CD4-positive, alpha-beta T cell (primary cell): Measurements from ENCODE around the gene SLIT2. TPM values are rescaled to one million over a fixed set of nuclear protein-coding genes. Genes with fewer than 3 reads are reported as not detected.

Experiments used
- ATAC-seq: fragments of 200-7000 bp; cut with Tn5 transposase; one replicate; pipeline ENCODE4 v1.10.0; 2022; ENCODE audit warnings: mild to moderate bottlenecking; ENCODE audit not compliant: poor library complexity
- CTCF ChIA-PET: fragments of 350-600 bp; sonication (Branson Sonifier 250); formaldehyde crosslinking; loops from one replicate; lab custom pipeline; 2021; ENCODE audit warnings: antibody characterized with exemption, inconsistent platforms; lab: Charles Lee
- POLR2A ChIA-PET: fragments of 350-600 bp; sonication (Branson Sonifier 250); formaldehyde crosslinking; loops from one replicate; lab custom pipeline; 2021; ENCODE audit warnings: antibody characterized with exemption, inconsistent platforms; lab: Charles Lee
- DNase-seq, 14 experiments: peaks; one replicate each; pipeline ENCODE4 v3.0.0-alpha.2; 2013 to 2020; ENCODE audit warnings: mixed read lengths in 2 of 14
- H3K27ac ChIP-seq, 2 donors: one replicate each; pipeline versions ENCODE4 v1.5.1 to v1.7.0; 2013; ENCODE audit warnings: low read length in 2 of 2, low read depth in 1 of 2, mild to moderate bottlenecking in 1 of 2
- H3K27me3 ChIP-seq, 2 experiments: 1 replicate in 1 of 2; 2 replicates in 1 of 2; pipeline versions ENCODE4 v1.6.1 to v1.7.0; 2013; ENCODE audit warnings: low read length in 2 of 2, control low read depth in 1 of 2, mild to moderate bottlenecking in 1 of 2, moderate library complexity in 1 of 2; ENCODE audit not compliant: insufficient read depth in 2 of 2, control insufficient read depth in 1 of 2
- H3K36me3 ChIP-seq: one replicate; pipeline ENCODE4 v1.6.1; 2013; ENCODE audit warnings: low read length, control low read depth; ENCODE audit not compliant: insufficient read depth
- H3K4me1 ChIP-seq: one replicate; pipeline ENCODE4 v1.6.1; 2013; ENCODE audit warnings: low read length, control low read depth; ENCODE audit not compliant: insufficient read depth
- H3K4me3 ChIP-seq: one replicate; pipeline ENCODE4 v1.5.1; 2013; ENCODE audit warnings: mild to moderate bottlenecking, low read length, moderate library complexity
- H3K9me3 ChIP-seq, 2 experiments: 1 replicate in 1 of 2; 2 replicates in 1 of 2; pipeline versions ENCODE4 v1.6.1 to v1.7.0; 2013; ENCODE audit warnings: low read length in 2 of 2, mild to moderate bottlenecking in 2 of 2, control low read depth in 1 of 2, moderate library complexity in 1 of 2; ENCODE audit not compliant: control insufficient read depth in 1 of 2, insufficient read depth in 1 of 2
- H3K27ac Mint-ChIP-seq: one replicate; pipeline ENCODE4 v1.8.0; 2020; ENCODE audit warnings: mixed read lengths
- H3K27me3 Mint-ChIP-seq: one replicate; pipeline ENCODE4 v1.8.0; 2021; ENCODE audit warnings: mixed read lengths
- H3K36me3 Mint-ChIP-seq: one replicate; pipeline ENCODE4 v1.8.0; 2021; ENCODE audit warnings: low read depth, mixed read lengths
- H3K4me1 Mint-ChIP-seq: one replicate; pipeline ENCODE4 v1.8.0; 2021; ENCODE audit warnings: low read depth, mixed read lengths
- H3K4me3 Mint-ChIP-seq: one replicate; pipeline ENCODE4 v1.8.0; 2020; ENCODE audit warnings: mild to moderate bottlenecking, mixed read lengths
- H3K9me3 Mint-ChIP-seq: one replicate; pipeline ENCODE4 v1.8.0; 2020; ENCODE audit warnings: mixed read lengths
- intact Hi-C, 2 experiments: fragments of 100-400 bp; cut with DNase I in 1 of 2; cut with micrococcal nuclease in 1 of 2; formaldehyde crosslinking; loops; one replicate each; pipeline versions ENCODE4 v1.15.1 to v1.9.0; 2023 to 2025; cut with DNase I, micrococcal nuclease
- total RNA-seq, 174 experiments: library from RNA in 2 of 174; stranded (reverse) in 2 of 174; gene quantifications; one replicate each; pipeline ENCODE4 v1.2.3 and lab custom pipeline; 2021 to 2026
- TF ChIP-seq, protein P1 (sequence below): fragments of 200-600 bp; IDR thresholded peaks from one replicate; pipeline ENCODE4 v1.8.0; 2022; ENCODE audit warnings: antibody characterized with exemption, mild to moderate bottlenecking

SLIT2 gene
- total RNA-seq, 2 experiments from 2014 or later = not detected

DNA sequence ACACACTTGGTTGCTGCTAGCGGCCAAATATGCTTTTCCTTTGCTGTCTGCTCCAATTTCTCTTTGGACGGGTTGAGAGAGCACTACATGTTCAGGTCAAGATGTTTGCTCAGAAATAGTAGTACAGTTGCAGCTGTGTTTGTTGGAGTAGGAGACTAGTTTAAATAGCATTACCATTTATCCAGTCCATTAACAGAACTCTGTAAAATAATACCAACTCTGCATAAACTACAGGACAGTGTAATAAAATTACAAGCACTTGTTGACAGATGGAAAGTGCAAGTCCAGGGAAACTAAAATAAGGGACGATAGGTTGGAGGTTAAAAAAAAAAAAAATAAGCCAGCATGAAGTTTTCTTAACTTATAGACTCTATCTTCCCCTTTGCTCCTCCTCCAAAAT is 20.2 kb downstream of the SLIT2 start:
- H3K27me3 ChIP-seq = no peaks in the 10 kb centered on the region
- H3K4me3 ChIP-seq = no peak overlapping the region
- no peaks in the 10 kb centered on the region for H3K9me3 Mint-ChIP-seq
- no peaks in the 10 kb centered on the region for H3K27me3 Mint-ChIP-seq
- no peaks in the 10 kb centered on the region for H3K36me3 ChIP-seq
- H3K4me1 ChIP-seq = no peaks in the 10 kb centered on the region
- intact Hi-C loops = no loop called here
- POLR2A ChIA-PET = no interaction called here
- no peak for ATAC-seq
- H3K27ac Mint-ChIP-seq = no peak overlapping the region
- H3K36me3 Mint-ChIP-seq = no peaks in the 10 kb centered on the region
- no peaks in the 10 kb centered on the region for H3K4me1 Mint-ChIP-seq
- DNase-seq = no peak
- CTCF ChIA-PET = no interaction called here
- H3K4me3 Mint-ChIP-seq = no peak overlapping the region
- no peak overlapping the region for H3K27ac ChIP-seq
- no peaks in the 10 kb centered on the region for H3K9me3 ChIP-seq
- TF ChIP-seq, protein P1, sequence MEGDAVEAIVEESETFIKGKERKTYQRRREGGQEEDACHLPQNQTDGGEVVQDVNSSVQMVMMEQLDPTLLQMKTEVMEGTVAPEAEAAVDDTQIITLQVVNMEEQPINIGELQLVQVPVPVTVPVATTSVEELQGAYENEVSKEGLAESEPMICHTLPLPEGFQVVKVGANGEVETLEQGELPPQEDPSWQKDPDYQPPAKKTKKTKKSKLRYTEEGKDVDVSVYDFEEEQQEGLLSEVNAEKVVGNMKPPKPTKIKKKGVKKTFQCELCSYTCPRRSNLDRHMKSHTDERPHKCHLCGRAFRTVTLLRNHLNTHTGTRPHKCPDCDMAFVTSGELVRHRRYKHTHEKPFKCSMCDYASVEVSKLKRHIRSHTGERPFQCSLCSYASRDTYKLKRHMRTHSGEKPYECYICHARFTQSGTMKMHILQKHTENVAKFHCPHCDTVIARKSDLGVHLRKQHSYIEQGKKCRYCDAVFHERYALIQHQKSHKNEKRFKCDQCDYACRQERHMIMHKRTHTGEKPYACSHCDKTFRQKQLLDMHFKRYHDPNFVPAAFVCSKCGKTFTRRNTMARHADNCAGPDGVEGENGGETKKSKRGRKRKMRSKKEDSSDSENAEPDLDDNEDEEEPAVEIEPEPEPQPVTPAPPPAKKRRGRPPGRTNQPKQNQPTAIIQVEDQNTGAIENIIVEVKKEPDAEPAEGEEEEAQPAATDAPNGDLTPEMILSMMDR = no peak

DNA sequence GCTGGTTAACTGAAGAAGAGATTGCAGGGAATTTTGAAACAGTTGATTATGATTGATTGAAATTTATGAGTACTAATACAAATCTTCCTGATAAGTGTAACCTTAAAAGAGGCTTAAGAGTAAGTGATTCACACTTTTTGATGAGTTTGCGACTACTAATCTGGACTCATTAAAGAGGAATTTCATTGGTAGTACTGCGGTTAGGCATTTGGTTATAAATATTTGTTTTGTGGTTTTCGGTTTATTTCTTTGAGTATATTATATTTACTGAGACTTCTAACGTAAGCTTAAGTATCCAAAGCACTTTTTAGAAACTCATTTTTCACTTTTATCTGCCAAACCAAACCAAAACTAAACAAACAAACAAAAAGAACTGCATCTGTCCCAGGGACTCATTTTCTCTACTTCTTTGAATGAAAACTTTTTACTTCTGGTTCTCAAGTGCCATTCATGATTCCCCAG is 20.7 kb downstream of the SLIT2 start:
- DNase-seq = no peak
- no peak overlapping the region for H3K27ac ChIP-seq
- TF ChIP-seq, protein P1 = no peak
- no peaks in the 10 kb centered on the region for H3K4me1 ChIP-seq
- no peaks in the 10 kb centered on the region for H3K36me3 Mint-ChIP-seq
- no peak overlapping the region for H3K4me3 ChIP-seq
- intact Hi-C loops = no loop called here
- H3K27me3 ChIP-seq = no peaks in the 10 kb centered on the region
- H3K27ac Mint-ChIP-seq = no peak overlapping the region
- H3K4me1 Mint-ChIP-seq = no peaks in the 10 kb centered on the region
- ChIA-PET CTCF (no interaction called here), POLR2A (no interaction called here)
- no peaks in the 10 kb centered on the region for H3K9me3 ChIP-seq
- H3K4me3 Mint-ChIP-seq = no peak overlapping the region
- H3K9me3 Mint-ChIP-seq = no peaks in the 10 kb centered on the region
- ATAC-seq = no peak
- no peaks in the 10 kb centered on the region for H3K36me3 ChIP-seq
- no peaks in the 10 kb centered on the region for H3K27me3 Mint-ChIP-seq

DNA sequence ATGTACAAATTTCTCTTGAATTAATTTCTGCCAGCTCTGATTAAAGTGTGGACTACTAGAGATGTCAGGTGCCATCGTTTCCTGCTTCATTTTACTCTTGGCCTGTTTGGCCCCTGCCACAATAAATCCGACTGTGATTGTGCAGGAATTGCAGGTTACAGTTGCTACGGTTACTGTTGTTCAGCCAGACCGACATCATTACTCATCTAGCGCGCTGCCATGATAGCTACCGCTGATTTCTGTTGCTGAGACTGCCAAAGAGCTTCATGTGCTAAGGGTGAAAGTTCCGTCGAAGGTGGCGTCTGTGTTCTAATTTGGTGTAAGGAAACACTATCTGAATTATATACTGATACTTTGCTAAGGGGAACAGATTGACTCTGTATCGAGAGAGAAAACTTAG is 22.1 kb downstream of the SLIT2 start:
- Mint-ChIP-seq H3K27me3 (no peaks in the 10 kb centered on the region), H3K36me3 (no peaks in the 10 kb centered on the region), H3K4me3 (no peak overlapping the region), H3K27ac (no peak overlapping the region), H3K9me3 (no peaks in the 10 kb centered on the region), H3K4me1 (no peaks in the 10 kb centered on the region)
- H3K9me3 ChIP-seq = no peaks in the 10 kb centered on the region
- DNase-seq (no peak), ATAC-seq (no peak)
- intact Hi-C loops = no loop called here
- TF ChIP-seq, protein P1 = no peak
- no peaks in the 10 kb centered on the region for H3K36me3 ChIP-seq
- ChIA-PET CTCF (no interaction called here), POLR2A (no interaction called here)
- H3K4me1 ChIP-seq = no peaks in the 10 kb centered on the region
- no peaks in the 10 kb centered on the region for H3K27me3 ChIP-seq
- H3K27ac ChIP-seq = no peak overlapping the region
- no peak overlapping the region for H3K4me3 ChIP-seq
